CD4-positive, alpha-beta T cell treated with Interleukin-21 for 1 hour (primary cell): ENCODE measurements around the gene MLXIP.

Source experiments
- DNase-seq: peaks from one replicate; pipeline ENCODE4 v3.0.0-alpha.2; 2020

MLXIP gene

DNA sequence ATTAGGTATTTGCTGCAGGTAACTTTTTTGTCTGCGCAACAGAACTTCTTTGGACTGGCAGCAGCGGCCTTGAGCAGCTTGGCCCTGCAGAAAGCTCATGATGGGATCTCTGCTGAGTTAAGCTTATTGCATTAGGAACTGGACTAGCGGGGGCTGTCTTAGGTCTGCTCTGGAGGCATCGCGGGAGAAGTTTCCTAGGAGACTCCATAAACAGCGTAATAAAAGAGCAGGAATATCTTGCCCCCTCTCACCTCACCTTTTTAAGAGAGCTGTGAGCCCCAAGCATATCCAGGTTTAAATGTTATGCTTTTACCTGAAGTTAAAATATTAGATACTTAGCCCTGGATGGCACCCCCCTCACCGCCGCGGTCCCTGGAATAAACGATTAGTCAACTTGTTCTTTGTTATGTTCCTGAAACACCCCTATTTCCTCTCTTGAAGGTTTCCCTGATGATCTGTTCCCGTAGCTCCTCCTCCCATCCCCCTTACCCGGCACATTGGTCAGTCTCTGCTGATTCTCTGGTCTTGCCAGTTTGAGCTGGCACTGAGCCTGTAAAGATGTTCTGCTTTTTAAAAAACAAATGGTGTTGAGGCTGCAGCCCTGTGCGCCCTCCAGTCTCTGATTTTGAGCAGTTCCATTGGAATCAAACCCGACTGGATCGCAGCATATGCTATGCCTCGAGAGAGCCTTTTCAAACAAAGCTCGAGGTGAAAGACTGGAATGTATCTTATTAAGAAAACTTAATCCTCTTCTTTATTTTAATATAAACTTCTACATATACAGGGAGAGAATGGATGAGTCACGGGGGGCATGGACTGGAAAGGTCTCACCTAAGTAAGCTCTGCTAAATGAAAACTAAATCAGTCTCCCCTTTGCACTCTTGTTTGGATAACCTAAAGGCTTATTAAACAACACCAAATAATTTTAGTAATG, 1.9 kb downstream of the MLXIP start:
- no peak for DNase-seq

DNA sequence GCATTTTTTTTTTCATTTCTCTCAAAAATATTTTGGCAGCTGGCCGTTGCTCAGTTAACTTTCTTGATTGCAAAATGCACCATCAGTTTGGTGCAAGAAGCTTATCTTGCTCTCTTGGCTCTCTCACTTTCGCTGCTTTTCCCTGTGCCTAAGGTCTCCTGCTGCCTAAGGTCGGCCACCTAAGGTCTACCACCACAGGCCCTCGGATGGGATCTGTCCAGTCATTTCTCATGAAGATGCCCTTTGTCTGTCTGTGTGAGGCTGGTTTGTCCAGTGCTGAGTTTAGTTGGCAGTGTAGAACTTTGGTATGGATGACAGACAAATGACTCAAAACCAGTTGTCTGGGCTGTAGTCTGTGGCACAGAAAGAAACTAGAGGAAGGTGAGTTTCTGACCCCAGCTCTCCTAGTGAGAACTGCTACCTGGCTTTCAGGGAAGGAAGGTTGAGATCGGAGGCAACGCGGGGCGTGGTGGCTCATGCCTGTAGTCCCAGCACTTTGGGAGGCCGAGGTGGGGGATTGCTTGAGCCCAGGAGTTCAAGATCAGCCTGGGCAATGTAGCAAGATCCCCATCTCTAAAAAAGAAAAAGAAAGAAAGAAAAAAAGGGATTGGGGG, 2.6 kb downstream of the MLXIP start:
- no peak for DNase-seq

DNA sequence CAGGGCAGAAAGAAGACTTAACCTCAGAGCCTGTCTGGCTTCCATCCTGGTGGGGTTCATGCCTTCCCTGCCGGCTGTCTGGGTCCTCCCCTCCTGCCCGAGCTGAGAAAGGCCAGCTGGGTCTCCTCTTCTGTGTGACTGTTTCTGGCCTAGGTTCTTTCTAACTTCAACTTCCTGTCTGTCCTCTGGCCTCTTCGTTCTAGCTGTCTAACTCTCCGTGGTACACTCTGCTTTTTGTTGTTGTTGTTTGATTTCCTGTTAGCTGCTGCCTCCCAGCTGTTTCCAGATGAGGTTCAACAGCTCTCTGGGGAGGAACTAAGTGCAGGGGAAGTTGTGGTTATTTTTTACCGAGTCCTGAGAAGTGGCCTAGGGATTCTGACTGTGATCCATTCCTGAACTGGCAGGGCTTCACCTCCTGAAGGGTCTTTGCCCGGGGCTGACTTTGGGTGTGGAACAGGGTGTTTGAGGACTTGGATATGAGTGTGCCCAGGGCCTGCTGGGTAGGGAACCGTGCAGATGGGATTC, 3.2 kb downstream of the MLXIP start:
- DNase-seq = peak; percentile 60

DNA sequence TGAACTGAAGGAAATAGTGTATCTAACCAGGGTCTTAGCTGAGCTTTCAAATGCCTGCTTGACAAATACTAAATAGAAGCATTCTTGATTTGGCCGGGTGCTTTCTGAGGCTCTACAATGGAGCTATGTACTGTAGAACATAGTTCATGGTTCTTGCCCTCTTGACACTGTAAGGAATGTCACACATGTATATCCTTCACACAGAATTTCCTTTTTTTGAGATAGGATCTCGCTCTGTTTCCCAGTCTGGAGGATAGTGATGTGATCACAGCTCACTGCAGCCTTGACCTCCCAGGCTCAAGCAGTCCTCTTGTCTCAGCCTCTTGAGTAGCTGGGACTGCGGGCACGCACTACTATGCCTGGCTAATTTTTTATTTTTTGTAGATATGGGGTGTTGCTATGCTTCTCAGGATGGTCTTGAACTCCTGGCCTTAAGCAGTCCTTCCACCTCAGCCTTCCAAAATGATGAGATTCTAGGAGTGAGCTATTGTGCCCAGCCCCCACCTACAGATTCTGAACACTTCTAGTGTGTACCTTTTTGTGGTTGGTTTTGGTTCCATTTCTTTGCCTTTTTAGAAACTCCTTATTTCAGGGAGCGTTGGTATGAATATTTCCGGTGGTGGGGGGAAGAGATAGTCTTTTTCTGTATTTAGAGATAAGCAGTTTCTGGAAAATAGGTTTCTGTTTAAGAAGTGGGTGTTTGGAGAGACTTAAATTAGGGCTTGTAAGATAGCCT, 4.2 kb downstream of the MLXIP start:
- no peak for DNase-seq

DNA sequence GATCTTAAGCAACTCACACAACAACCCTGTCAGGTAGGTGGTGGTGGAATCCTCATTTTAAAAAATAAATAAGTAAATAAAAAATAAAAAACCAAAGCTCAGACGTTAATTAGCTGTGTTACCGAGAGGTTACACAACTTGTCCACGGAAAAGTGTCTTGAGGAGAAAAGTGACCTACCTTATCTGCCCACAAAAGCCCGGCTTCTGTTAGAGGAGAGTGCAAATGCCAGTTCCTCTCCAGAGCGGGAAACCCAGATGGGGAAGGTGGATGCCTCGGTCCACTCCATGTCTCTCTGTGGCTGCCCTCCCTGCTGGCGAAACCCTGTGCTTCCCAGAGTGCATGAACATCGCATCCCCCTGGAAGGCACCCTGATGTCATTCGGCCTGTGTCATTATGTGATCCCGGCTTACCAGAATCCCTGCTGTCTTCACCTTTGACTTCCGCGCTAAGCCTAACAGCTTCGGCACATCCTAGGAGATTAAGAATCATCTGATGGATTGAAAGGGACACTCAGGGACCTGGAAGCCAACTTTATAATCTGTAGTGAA, 6.4 kb downstream of the MLXIP start:
- no peak for DNase-seq

DNA sequence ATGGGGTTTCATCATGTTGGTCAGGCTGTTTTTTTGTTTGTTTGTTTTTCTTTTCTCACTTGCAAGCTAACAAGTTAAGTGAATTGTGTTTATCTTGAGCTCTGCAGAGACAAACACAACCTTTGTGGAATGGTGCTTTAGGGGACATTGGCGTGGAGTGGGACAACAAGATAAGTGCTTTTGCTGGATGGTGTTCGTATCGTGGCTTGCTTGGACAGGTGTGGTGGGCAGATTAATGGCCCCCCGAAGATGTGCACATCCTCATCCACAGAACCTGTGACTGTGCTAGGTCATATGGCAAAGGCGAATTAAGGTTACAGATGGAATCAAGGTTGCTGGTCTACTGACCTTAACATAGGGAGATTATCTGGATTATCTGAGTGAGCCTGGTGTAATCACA, 7.0 kb downstream of the MLXIP start:
- no peak for DNase-seq

DNA sequence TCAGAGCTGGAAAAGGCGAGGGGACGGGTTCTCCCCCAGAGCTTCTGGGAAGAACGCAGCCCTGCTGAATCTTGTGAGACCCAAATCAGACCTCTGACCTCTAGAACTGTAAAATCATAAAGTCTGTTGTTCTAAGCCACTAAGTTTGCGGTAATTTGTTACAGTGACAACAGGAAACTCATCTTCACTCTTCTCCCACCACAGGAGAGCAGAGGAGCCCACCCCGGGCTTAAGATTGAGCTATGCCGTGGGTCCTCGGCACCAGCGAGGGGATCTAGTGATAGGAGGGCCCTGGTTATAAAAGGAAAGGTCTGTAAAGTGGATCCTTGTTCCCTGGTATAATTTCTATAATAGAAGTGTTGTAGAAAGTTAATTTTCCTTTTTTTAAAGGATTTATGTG, 7.6 kb downstream of the MLXIP start:
- no peak for DNase-seq

DNA sequence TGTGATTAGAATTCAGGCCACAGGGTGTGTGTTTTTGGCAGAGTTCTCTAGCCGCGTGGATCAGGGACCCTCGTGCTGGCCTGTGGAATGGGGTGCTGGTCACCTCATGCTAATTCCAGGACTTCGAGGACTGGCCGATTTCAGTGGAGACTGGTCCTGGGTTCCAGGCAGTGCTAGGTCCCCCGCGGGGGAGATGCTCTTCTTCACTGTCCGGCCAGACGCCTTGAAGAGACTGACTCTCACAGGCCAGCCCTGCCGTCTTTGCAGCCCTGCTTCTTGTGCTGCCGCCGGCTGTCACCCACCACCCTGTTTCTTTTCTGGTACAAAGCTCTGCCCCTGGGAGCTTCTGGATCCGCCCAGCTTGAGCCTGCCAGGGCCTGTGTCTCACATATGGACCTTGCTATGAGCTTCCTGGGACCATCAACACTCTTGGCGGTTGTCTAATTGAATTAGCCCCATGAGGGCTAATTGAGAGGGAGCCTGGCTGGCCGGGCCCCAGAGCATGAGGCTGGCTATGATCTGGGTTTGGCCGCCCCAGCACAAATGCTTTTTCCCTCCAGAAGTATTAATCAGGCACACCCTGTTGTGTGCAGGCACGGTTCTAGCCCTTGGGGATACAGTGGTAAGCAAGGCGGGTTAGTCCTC, 8.2 kb downstream of the MLXIP start:
- DNase-seq = no peak

DNA sequence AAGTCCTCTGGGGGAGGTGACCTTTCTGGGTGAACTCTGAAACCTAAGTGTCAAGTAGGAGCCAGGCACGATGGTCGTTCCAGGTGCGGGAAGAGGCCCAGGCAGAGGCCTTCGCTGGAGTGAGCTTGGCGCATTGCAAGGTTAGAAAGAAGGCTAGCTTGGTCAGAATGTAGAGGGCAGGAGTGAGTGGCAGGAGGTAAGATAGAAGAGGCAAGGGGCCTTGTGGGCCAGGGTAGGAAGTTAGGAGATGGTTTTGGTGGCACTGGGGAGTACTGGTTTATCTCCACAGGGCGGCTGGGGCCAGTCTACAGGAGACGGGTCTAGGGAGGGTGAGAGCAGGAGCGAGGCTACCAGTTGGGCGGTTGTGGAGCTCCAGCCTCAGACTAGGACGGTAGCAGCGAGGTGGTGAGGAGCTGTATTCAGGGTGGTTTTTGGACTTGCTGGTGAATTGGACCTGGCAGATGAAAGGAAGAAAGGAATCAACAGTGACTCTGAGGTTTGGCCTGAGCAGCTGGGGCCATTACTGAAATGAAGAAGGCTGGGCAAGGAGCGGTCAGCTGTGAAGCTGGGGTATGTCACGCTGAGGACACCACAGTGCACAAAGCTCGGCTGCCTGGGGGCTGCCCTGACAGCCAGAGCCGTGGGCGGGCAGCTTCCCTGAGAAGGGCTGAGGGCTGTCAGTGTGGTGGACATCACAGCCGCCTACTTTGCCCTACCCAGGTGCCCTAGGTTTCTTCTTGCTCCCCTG, 9.0 kb downstream of the MLXIP start:
- DNase-seq = no peak

DNA sequence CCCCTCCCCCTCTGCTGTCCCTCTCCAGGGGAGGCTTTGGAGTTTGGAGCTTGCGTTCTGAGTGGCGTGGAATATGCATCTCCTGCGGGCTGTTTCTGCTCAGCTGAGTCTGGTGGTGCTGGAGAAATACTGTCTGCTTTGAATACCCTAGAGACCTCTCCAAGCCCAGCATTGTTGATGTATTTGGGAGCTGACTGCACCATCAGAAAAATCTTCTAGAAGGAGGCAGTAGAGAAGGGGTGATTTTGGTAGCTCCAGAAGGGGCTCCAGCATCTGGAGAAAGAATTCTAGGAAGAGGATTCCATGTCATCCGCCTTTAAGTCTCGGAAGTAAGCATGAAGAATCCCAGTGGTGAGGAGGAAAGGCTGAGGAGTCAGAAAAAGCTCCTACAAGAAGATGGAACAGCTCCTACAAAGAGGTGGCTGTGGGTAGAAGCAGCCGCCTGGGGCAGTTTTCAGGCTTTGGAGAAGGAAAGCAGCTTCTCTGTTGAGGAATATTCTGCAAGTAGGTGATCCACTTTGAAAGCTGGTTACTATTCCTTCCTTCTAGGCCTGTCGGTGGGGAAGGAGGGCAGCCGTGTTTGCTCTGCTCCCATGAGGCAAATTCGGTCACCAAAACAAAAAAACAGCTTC, 9.7 kb downstream of the MLXIP start:
- DNase-seq = no peak

DNA sequence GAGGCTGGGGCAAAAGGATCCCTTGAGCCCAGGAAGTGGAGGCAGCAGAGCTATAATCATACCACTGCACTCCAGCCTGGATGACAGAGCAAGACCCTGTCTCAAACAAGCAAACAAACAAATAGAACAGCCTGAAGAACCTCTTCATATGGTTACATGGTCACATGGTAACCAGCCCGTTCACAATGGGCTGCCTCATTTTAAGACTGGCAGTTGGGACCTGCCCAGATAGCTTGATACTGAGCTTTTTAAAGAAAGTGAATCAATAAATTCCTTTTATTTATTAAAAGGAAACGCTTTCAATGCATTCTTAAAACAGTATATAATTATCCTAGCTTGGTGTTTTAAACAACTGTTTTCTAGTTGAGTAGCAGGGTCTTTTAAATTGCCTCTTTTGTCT, 10.5 kb downstream of the MLXIP start:
- DNase-seq = no peak

DNA sequence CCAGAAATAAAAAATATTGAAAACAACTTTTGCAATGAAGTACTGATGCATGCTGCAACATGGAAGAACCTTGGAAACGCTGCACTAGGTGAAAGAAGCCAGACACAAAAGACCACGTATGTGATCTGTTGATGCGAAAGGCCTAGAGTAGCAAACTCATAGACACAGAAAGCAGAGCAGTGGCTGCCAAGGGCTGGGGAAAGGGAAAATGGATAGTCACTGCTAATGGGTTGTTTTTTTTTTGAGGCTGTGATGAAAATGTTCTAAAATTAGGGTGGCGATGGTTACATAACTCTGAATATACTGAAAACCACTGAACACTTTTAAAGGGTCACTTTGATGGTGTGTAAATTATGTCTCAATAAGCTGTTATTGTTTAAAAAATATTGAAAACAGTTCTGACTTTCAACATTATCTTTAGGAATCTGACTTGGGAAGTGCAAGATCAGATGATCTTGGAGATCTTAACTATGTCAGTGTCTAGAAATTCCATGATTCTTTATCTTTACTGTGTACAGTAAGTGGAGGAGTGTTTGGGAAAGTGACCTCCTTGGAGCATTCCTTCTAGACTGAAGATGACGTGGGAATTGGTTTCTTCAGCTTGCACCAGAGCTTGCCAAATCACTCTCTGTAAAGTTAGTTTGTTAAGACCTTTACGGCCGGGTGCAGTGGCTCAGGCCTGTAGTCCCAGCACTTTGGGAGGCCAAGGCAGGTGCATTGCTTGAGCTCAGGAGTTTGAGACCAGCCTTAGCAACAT, 12.4 kb downstream of the MLXIP start:
- no peak for DNase-seq

DNA sequence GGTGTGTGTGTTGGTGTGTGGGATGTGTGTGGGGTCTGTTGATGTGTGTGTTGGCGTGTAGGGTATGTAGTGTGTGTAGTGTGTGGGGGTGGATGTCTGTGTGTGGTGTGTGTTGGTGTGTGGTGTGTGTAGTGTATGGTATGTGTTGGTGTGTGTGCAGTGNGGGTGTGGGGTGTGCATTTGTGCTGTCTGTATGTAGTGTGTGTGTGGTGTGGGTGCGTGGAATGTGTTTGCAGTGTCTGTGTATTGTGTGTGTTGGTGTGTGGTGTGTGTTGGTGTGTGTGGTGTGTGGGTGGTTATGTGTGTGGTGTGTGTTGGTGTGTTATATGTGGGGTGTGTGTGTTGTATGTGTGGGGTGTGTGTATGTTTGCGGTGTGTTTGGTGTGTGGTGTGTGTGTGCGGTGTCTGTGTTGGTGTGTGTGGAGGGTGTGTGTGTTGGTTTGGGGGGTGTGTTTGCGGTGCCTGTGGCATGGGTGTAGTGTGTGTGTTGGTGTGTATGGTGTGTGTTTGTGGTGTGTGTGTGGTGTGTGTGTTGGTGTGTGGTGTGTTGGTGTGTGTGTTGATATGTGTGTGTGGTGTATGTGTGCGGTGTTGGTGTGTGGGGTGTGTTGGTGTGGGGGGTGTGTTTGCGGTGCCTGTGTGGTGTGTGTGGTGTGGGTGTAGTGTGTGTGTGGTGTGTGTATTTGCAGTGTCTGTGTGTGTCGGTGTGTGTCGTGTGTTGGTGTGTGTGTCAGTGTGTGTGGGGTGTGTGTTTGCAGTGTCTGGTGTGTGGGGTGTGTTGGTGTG, 14.7 kb downstream of the MLXIP start:
- DNase-seq = no peak

DNA sequence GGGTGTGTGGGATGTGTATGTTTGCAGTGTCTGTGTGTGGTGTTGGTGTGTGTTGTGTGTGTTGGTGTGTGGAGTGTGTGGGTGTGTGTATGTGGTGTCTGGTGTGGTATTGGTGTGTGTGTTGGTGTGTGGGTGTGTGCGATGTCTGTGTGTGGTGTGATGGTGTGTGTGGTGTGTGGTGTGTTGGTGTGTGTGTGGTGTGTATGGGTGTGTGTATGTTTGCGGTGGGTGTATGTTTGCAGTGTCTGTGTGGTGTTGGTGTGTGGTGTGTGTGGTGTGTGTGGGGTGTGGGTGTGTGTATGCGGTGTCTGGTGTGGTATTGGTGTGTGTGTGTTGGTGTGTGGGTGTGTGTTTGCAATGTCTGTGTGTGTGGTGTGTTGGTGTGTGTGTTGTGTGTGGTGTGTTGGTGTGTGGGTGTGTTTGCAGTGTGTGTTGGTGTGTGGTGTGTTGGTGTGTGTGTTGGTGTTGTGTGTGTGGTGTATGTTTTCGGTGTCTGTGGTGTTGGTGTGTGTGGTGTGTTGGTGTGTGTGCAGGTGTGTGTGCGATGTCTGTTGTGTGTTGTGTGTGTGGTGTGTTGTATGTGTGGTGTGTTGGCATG, 15.7 kb downstream of the MLXIP start:
- DNase-seq = no peak

DNA sequence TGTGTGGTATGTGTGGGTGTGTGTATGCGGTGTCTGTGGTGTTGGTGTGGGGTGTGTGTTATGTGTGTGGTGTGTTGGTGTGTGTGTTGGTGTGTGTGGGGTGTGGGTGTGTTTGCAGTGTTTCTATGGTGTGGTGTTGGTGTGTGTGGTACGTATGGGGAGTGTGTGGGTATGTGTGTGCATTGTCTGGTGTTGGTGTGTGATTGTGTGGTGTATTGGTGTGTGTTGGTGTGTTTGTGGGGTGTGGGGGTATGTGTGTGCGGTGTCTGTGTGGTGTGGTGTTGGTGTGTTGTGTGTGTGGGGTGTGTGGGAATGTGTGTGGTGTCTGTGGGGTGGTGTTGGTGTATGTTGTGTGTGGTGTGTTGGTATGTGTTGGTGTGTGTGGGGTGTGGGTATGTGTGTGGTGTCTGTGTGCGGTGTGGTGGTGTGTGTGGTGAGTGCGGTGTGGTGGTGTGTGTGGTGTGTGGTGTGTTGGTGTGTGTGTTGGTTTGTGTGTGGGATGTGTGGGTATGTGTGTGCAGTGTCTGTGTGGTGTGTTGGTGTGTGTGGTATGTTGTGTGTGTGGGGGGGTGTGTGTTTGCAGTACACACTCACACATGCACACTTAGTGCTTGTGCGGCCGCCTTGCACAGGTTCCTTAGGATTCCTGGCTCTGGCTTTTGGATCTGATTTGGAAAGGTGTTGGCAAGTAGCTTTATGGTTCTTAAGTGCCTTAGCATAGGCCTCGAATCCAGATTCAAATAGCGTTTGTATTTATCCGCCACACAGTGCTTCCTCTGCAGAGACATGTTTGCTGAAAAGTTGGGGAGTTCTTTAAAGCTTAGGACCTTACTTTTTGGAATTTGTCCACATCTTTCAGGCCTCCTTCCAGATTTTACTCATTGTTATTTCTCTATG, 16.4 kb downstream of the MLXIP start:
- peak; percentile 33 for DNase-seq

DNA sequence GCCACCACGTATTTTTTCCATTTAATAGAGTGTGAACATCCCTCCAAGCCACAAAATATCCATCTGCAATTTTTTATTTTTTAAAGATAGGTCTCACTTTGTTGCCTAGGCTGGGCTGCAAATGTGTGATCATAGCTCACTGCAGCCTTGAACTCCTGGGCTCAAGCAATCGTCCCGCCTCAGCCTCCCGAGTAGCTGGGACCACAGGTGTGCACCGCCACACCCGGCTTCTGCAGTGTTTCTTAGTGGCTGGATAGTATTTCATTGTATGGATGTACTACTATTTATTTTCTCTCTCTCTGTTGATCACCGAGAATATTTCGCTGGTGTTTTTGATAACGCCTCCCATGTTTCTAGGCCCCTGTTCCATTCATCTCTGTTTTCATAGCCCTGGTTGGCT, 17.5 kb downstream of the MLXIP start:
- no peak for DNase-seq

DNA sequence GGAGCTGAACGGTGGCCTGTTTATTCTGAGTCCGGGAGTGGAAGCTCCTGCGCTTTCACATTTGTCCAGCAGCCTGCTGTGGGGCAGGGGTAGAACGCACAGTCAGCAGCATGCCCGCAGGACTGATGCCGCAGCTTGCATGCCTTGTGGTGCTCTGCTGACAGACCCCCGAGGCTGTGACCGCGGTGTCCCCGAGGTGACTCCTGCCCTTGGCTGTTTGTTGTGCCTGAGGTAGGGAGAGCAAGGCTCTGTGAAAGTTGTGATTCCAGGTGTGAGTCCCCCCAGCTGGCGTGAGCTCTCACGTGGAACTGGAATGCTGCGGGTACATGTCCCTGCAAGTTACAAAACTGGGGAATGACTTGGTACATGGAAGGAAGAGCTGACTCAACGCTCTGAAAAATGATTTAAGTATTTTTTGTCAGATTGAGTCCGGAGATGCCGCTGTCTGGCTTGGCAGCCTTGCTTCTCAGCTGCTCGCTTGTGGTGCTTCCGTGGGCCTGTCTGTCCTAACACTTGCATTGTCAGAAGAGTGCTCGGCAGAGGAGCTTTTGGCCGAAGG, 18.1 kb downstream of the MLXIP start:
- no peak for DNase-seq

DNA sequence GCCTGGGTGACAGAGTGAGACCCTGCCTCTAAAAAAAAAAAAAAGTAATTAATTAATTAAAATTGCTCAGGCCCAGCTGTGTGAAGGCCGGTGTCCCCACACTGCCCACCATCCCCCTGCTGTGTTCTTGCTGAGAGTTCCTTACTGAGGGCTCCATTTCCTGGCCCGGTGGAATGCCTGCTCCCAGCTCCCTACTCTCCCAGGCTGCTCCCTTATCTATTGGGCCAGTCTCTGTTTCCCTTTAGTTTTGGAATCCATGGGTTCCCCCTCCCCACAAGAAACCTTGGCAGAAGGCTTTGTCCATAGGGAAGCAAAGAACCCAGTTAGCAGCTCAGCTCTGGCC, 19.0 kb downstream of the MLXIP start:
- no peak for DNase-seq
